ENCODE results near the gene RAB40C. TPM values are rescaled to one million over a fixed set of nuclear protein-coding genes. Genes with fewer than 3 reads are reported as not detected.

The RAB40C gene
- total RNA-seq, 1 donor from 2014 or later, result 6.0 TPM

DNA sequence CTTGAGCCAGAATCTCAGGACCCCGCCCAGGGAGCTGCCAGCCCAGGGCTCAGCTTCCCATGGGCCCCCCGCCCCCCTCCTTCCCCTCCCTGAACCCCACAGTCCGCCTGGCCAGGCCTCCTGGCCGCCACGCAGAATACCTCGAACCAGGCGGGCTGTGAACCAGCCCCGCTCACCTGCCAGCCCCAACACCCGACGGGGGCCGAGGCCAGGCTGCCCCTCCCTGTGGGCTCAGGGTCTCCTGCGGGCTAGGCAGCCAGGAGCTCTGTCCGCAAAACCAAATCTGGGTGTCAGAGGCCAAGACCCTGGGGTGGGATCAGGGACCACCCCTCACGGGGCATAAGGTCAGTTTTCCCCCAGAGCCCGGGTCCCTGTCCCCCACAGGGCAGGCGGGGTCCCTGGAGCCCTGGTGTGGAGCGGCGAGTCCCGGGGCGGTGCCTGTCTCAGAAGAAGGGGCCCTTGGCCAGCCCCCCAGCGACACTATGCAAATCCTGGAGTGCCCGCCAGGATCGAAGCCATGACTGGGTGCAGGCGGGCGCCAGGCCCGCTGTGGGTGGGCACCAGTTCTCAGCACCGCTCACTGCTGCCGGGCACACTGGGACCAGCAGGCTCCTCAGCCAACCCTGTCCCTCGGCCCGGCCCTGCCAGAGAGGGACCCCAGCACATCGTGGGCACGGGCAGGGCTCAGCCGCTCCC lies 36.1 kb upstream of the RAB40C start:
- TF ChIP-seq, protein P1, sequence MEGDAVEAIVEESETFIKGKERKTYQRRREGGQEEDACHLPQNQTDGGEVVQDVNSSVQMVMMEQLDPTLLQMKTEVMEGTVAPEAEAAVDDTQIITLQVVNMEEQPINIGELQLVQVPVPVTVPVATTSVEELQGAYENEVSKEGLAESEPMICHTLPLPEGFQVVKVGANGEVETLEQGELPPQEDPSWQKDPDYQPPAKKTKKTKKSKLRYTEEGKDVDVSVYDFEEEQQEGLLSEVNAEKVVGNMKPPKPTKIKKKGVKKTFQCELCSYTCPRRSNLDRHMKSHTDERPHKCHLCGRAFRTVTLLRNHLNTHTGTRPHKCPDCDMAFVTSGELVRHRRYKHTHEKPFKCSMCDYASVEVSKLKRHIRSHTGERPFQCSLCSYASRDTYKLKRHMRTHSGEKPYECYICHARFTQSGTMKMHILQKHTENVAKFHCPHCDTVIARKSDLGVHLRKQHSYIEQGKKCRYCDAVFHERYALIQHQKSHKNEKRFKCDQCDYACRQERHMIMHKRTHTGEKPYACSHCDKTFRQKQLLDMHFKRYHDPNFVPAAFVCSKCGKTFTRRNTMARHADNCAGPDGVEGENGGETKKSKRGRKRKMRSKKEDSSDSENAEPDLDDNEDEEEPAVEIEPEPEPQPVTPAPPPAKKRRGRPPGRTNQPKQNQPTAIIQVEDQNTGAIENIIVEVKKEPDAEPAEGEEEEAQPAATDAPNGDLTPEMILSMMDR (IDR thresholded peaks at IDR 0.05), result no peak
- TF ChIP-seq EZH2 (IDR thresholded peaks at IDR 0.05) (no peak), EZH2phosphoT487 (IDR thresholded peaks at IDR 0.05) (no peak)
- H3K4me3 ChIP-seq, result no peak overlapping the region
- peaks cover 4% of the 10 kb centered on the region for H3F3A ChIP-seq (ENCODE audit: low read depth)
- no peak for DNase-seq (ENCODE audit: low spot score)
- H3K27me3 Mint-ChIP-seq (ENCODE audit: insufficient read depth, low read depth), result peaks cover 9% of the 10 kb centered on the region
- no peaks in the 10 kb centered on the region for H4K20me1 ChIP-seq (ENCODE audit: low read depth)
- H3K27me3 ChIP-seq, result peaks cover 17% of the 10 kb centered on the region
- no peaks in the 10 kb centered on the region for H3K4me1 ChIP-seq
- no peak overlapping the region for H3K4me2 ChIP-seq
- H3K9me3 ChIP-seq (ENCODE audit: low read depth), result no peaks in the 10 kb centered on the region
- no peaks in the 10 kb centered on the region for H3K79me2 ChIP-seq (ENCODE audit: low read depth)
- H3K27ac ChIP-seq, result no peak overlapping the region
- H3K9me3 Mint-ChIP-seq, result no peaks in the 10 kb centered on the region
- H3K4me3 Mint-ChIP-seq, result no peak overlapping the region
- H3K4me1 Mint-ChIP-seq, result peaks cover 3% of the 10 kb centered on the region
- no peak overlapping the region for H3K9ac ChIP-seq
- no peak overlapping the region for H2AFZ ChIP-seq (replicated peaks)
- H3K36me3 ChIP-seq, result no peaks in the 10 kb centered on the region
- H3K36me3 Mint-ChIP-seq, result no peaks in the 10 kb centered on the region
- no peak overlapping the region for H3K27ac Mint-ChIP-seq

DNA sequence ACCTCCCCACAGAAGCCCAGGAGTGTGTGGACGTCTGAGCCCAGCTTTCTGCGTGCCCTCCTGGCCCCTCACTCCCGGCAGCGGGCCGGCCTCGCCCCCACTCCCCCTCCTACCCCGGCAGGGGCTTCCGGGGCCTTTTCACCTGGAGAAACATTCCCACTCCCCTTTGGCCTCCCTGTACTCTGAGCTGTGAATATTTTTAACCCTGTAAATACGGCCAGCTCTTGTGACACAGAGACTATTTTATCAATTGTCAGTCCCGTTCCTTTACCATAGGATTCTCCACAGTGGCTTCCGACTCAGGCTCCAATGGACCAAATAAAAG lies 35.6 kb upstream of the RAB40C start:
- no peak for DNase-seq (ENCODE audit: low spot score)
- TF ChIP-seq EZH2phosphoT487 (IDR thresholded peaks at IDR 0.05), result no peak
- TF ChIP-seq, protein P1 (IDR thresholded peaks at IDR 0.05), result no peak
- TF ChIP-seq EZH2 (IDR thresholded peaks at IDR 0.05), result no peak
- Histone ChIP-seq H3K4me2 (no peak overlapping the region), H3K36me3 (no peaks in the 10 kb centered on the region), H3F3A (ENCODE audit: low read depth) (peaks cover 9% of the 10 kb centered on the region), H3K27ac (no peak overlapping the region), H3K27me3 (peaks cover 22% of the 10 kb centered on the region), H3K4me3 (no peak overlapping the region), H4K20me1 (ENCODE audit: low read depth) (peaks cover 4% of the 10 kb centered on the region), H3K9ac (no peak overlapping the region), H3K9me3 (ENCODE audit: low read depth) (no peaks in the 10 kb centered on the region), H3K4me1 (no peaks in the 10 kb centered on the region), H2AFZ (replicated peaks) (no peak overlapping the region), H3K79me2 (ENCODE audit: low read depth) (no peaks in the 10 kb centered on the region)
- H3K27ac Mint-ChIP-seq, result peak overlapping the region; percentile 54
- no peaks in the 10 kb centered on the region for H3K36me3 Mint-ChIP-seq
- H3K9me3 Mint-ChIP-seq, result no peaks in the 10 kb centered on the region
- H3K4me3 Mint-ChIP-seq, result no peak overlapping the region
- peaks cover 3% of the 10 kb centered on the region for H3K4me1 Mint-ChIP-seq
- H3K27me3 Mint-ChIP-seq (ENCODE audit: insufficient read depth, low read depth), result peaks cover 12% of the 10 kb centered on the region

DNA sequence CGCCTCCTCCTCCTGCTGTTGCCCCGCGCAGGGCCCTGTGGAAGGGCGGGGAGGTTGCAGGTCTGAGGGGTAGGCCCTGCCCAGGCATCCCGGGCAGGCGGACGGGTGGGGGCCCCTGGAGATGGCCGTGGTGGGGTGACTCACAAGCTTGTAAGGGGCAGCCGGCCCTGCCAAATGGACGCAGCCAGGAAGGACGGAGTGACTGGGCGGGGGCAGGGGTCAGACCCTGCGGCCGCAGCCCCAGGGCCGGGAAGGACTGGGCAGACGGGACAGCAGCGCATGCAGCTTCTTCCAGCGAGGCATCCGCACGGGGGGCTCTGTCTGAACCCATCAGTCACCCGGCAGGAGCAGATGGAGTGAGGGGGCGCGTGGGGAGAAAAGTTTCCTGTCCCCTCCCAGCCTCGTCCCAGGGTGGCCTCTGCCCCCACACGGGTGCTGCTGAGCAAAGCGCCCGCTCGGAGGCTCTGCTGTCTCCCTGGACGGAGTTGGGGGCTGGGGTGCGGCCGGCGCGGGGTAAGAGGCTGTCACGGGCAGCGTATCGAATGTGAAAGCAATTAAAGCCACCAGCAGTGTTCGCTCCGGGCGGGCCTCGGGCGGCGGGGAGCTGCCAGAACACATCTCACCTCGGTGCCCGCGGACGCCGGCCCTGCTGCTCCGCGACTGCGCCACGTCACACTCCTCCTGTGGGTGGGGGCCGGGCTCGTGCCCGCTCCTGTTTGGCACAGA lies 35.1 kb upstream of the RAB40C start:
- Histone ChIP-seq H3K36me3 (no peaks in the 10 kb centered on the region), H3K27ac (no peak overlapping the region), H3K4me2 (no peak overlapping the region), H3F3A (ENCODE audit: low read depth) (peaks cover 12% of the 10 kb centered on the region), H3K4me3 (no peak overlapping the region), H3K27me3 (peaks cover 28% of the 10 kb centered on the region), H3K9ac (no peak overlapping the region), H3K4me1 (peaks cover 4% of the 10 kb centered on the region), H3K9me3 (ENCODE audit: low read depth) (no peaks in the 10 kb centered on the region), H3K79me2 (ENCODE audit: low read depth) (no peaks in the 10 kb centered on the region), H4K20me1 (ENCODE audit: low read depth) (peaks cover 9% of the 10 kb centered on the region), H2AFZ (replicated peaks) (no peak overlapping the region)
- TF ChIP-seq EZH2 (IDR thresholded peaks at IDR 0.05) (no peak), EZH2phosphoT487 (IDR thresholded peaks at IDR 0.05) (no peak)
- TF ChIP-seq, protein P1 (IDR thresholded peaks at IDR 0.05), result no peak
- Mint-ChIP-seq H3K4me1 (peaks cover 3% of the 10 kb centered on the region), H3K4me3 (no peak overlapping the region), H3K27me3 (ENCODE audit: insufficient read depth, low read depth) (peaks cover 15% of the 10 kb centered on the region), H3K27ac (no peak overlapping the region), H3K9me3 (no peaks in the 10 kb centered on the region), H3K36me3 (no peaks in the 10 kb centered on the region)
- no peak for DNase-seq (ENCODE audit: low spot score)

All from neural progenitor cell (in vitro differentiated cells).